Endodermal cell (in vitro differentiated cells): Measurements from ENCODE around the gene IL1B. TPM values are rescaled to one million over a fixed set of nuclear protein-coding genes. Genes with fewer than 3 reads are reported as not detected.

Experiments used
- DNase-seq: peaks from one replicate; pipeline ENCODE4 v3.0.0-alpha.2; 2017
- H3K27ac ChIP-seq: 2 replicates; pipeline ENCODE4 v1.5.1; 2013; ENCODE audit warnings: mild to moderate bottlenecking, low read depth, low read length, moderate library complexity
- H3K27me3 ChIP-seq: 2 replicates; pipeline ENCODE4 v1.6.1; 2013; ENCODE audit warnings: mild to moderate bottlenecking, low read length, moderate library complexity; ENCODE audit not compliant: insufficient read depth, control insufficient read depth, poor library complexity, severe bottlenecking
- H3K36me3 ChIP-seq: 2 replicates; pipeline ENCODE4 v1.7.0; 2013; ENCODE audit warnings: mild to moderate bottlenecking, low read length, moderate library complexity; ENCODE audit not compliant: control insufficient read depth, insufficient read depth
- H3K4me1 ChIP-seq: one replicate; pipeline ENCODE4 v1.7.0; 2013; ENCODE audit warnings: low read length; ENCODE audit not compliant: control insufficient read depth, insufficient read depth
- H3K4me3 ChIP-seq: 2 replicates; pipeline ENCODE4 v1.5.1; 2013; ENCODE audit warnings: mild to moderate bottlenecking, low read length, moderate library complexity
- H3K9ac ChIP-seq: 2 replicates; pipeline ENCODE4 v1.6.1; 2013; ENCODE audit warnings: mild to moderate bottlenecking, low read length, moderate library complexity; ENCODE audit not compliant: poor library complexity, severe bottlenecking; ENCODE audit errors: extremely low read depth
- H3K9me3 ChIP-seq: 2 replicates; pipeline ENCODE4 v1.6.1; 2013; ENCODE audit warnings: mild to moderate bottlenecking, low read length, moderate library complexity; ENCODE audit not compliant: control insufficient read depth
- H3K27ac Mint-ChIP-seq: 2 replicates; pipeline ENCODE4 v1.8.0; 2020; ENCODE audit warnings: mixed read lengths
- H3K27me3 Mint-ChIP-seq: 2 replicates; pipeline ENCODE4 v1.8.0; 2021; ENCODE audit warnings: mild to moderate bottlenecking, mixed read lengths; ENCODE audit not compliant: insufficient read depth
- H3K36me3 Mint-ChIP-seq: 2 replicates; pipeline ENCODE4 v1.8.0; 2020; ENCODE audit warnings: low read depth, mixed read lengths
- H3K4me1 Mint-ChIP-seq: 2 replicates; pipeline ENCODE4 v1.8.0; 2020; ENCODE audit warnings: mixed read lengths
- H3K4me3 Mint-ChIP-seq: 2 replicates; pipeline ENCODE4 v1.8.0; 2020; ENCODE audit warnings: mild to moderate bottlenecking, moderate library complexity, mixed read lengths
- H3K9me3 Mint-ChIP-seq: 2 replicates; pipeline ENCODE4 v1.8.0; 2020; ENCODE audit warnings: mild to moderate bottlenecking, mixed read lengths
- CTCF ChIP-seq: fragments of 200-600 bp; sonication (generic); conservative IDR thresholded peaks from 2 replicates; pipeline ENCODE4 v1.5.0; 2021; ENCODE audit warnings: antibody characterized with exemption, mild to moderate bottlenecking
- WGBS, 2 experiments: methylation state at CpG; one replicate each; pipeline versions ENCODE4 v1.1.5 to v1.1.7; 2013; ENCODE audit warnings: missing lambda C conversion rate in 2 of 2, mixed read lengths in 1 of 2; ENCODE audit not compliant: insufficient coverage in 1 of 2, insufficient read length in 1 of 2; 5-methylcytosine and 5-hydroxymethylcytosine counted together
- total RNA-seq, 2 donors: library from RNA; stranded (reverse); fragmentation: NEBNext Ultra II Directional in 1 of 2; extraction: Animal tissue kit (Norgen Biotek cat#: 25700) in 1 of 2; gene quantifications; 2 replicates in 1 of 2; 3 replicates in 1 of 2; pipeline ENCODE4 v1.2.1, GENCODE V29; 2021

The IL1B gene
- total RNA-seq, 2 donors from 2014 or later, result not detected

GRCh38 chr2:112787729-112788393, 48.7 kb downstream of the IL1B start:
- no peak for DNase-seq
- Histone ChIP-seq H3K27me3 (no peaks in the 10 kb centered on the region), H3K27ac (no peak overlapping the region), H3K4me3 (no peak overlapping the region), H3K36me3 (no peaks in the 10 kb centered on the region), H3K4me1 (peaks cover 4% of the 10 kb centered on the region), H3K9me3 (no peaks in the 10 kb centered on the region), H3K9ac (no peak overlapping the region)
- 96 to 98% methylated on average over 4 of the region's 4 CpGs for WGBS, 2 experiments
- no peak for TF ChIP-seq CTCF
- no peak overlapping the region for H3K4me3 Mint-ChIP-seq
- H3K36me3 Mint-ChIP-seq, result no peaks in the 10 kb centered on the region
- no peaks in the 10 kb centered on the region for H3K9me3 Mint-ChIP-seq
- H3K27me3 Mint-ChIP-seq, result no peaks in the 10 kb centered on the region
- no peak overlapping the region for H3K27ac Mint-ChIP-seq
- peaks cover 31% of the 10 kb centered on the region for H3K4me1 Mint-ChIP-seq

- Histone ChIP-seq H3K4me1 (peaks cover 4% of the 10 kb centered on the region), H3K36me3 (no peaks in the 10 kb centered on the region), H3K27me3 (no peaks in the 10 kb centered on the region), H3K9ac (no peak overlapping the region), H3K4me3 (no peak overlapping the region), H3K27ac (no peak overlapping the region), H3K9me3 (no peaks in the 10 kb centered on the region)
- H3K27ac Mint-ChIP-seq, result no peak overlapping the region
- H3K9me3 Mint-ChIP-seq, result no peaks in the 10 kb centered on the region
- no peaks in the 10 kb centered on the region for H3K36me3 Mint-ChIP-seq
- H3K27me3 Mint-ChIP-seq, result no peaks in the 10 kb centered on the region
- no peak overlapping the region for H3K4me3 Mint-ChIP-seq
- 79 to 80% methylated on average over 1 to 2 of the region's 3 CpGs for WGBS, 2 experiments
- H3K4me1 Mint-ChIP-seq, result peaks cover 30% of the 10 kb centered on the region
- no peak for TF ChIP-seq CTCF
- no peak for DNase-seq
Observed at GRCh38 chr2:112787294-112787693, 49.3 kb downstream of the IL1B start.

- no peak within 1 kb of the TSS for H3K9ac ChIP-seq
- Mint-ChIP-seq H3K27me3 (no peaks in the 10 kb centered on the region), H3K27ac (peak within 1 kb of the TSS; percentile 74), H3K4me1 (peaks cover 19% of the 10 kb centered on the region), H3K4me3 (peak within 1 kb of the TSS; percentile 22), H3K9me3 (no peaks in the 10 kb centered on the region), H3K36me3 (no peaks in the 10 kb centered on the region)
- DNase-seq, result peak; percentile 72
- H3K27me3 ChIP-seq, result no peaks in the 10 kb centered on the region
- WGBS, 2 experiments, result 28% methylated on average over 11 to 13 of the region's 13 CpGs
- H3K27ac ChIP-seq, result no peak within 1 kb of the TSS
- TF ChIP-seq CTCF, result no peak
- H3K9me3 ChIP-seq, result no peaks in the 10 kb centered on the region
- H3K4me3 ChIP-seq, result peak within 1 kb of the TSS; percentile 69
- H3K36me3 ChIP-seq, result no peaks in the 10 kb centered on the region
- peaks cover 4% of the 10 kb centered on the region for H3K4me1 ChIP-seq
Observed at GRCh38 chr2:112784199-112785189, 52.1 kb downstream of the IL1B start, which contains the start of gene IL1A. IL1A (minus strand) TSS chr2:112784493; CDS start chr2:112783770, 723 bp downstream.
